IMR-90 (cell line): ENCODE results near the gene CYP2D6. TPM values are rescaled to one million over a fixed set of nuclear protein-coding genes. Genes with fewer than 3 reads are reported as not detected.

Experiments used
- ATAC-seq: fragments of 200-7000 bp; cut with Tn5 transposase; 2 replicates; pipeline ENCODE4 v1.9.1; 2020; ENCODE audit warnings: low read depth, mild to moderate bottlenecking, moderate library complexity
- BruUV-seq: library from RNA; stranded (reverse); fragments of 400-500 nt; replicated peaks from 2 replicates; lab custom pipeline; 2021; lab: Mats Ljungman, UMichigan
- CTCF ChIA-PET: fragments of 300-600 bp; formaldehyde crosslinking; extraction: SDS; loops from one replicate; lab custom pipeline; 2021; ENCODE audit warnings: antibody characterized with exemption; lab: Yijun Ruan, JAX
- POLR2A ChIA-PET: fragments of 300-600 bp; sonication (Branson Sonifier 250); formaldehyde crosslinking; loops from one replicate; lab custom pipeline; 2022; ENCODE audit warnings: antibody characterized with exemption; ENCODE audit not compliant: unreplicated experiment; lab: Charles Lee
- DNase-seq: peaks from one replicate; pipeline ENCODE4 v3.0.0; 2013
- H2AFZ ChIP-seq: replicated peaks from 2 replicates; pipeline ENCODE3; 2013; ENCODE audit warnings: low read length, mild to moderate bottlenecking; ENCODE audit not compliant: poor library complexity
- H2AK5ac ChIP-seq: 2 replicates; pipeline ENCODE4 v1.6.1; 2013; ENCODE audit warnings: low read depth, low read length, inconsistent platforms
- H2AK9ac ChIP-seq: replicated peaks from 2 replicates; pipeline ENCODE3; 2013; ENCODE audit warnings: mild to moderate bottlenecking, low read depth, low read length, moderate library complexity; ENCODE audit not compliant: poor library complexity
- H2BK120ac ChIP-seq: 2 replicates; pipeline ENCODE4 v1.6.1; 2013; ENCODE audit warnings: low read depth, low read length, inconsistent platforms
- H2BK15ac ChIP-seq: 3 replicates; pipeline ENCODE4 v1.6.1; 2013; ENCODE audit warnings: low read depth, low read length, inconsistent platforms
- H2BK20ac ChIP-seq: 2 replicates; pipeline ENCODE4 v1.6.1; 2013; ENCODE audit warnings: low read depth, mild to moderate bottlenecking, inconsistent platforms, low read length, moderate library complexity
- H2BK5ac ChIP-seq: 2 replicates; pipeline ENCODE4 v1.6.1; 2013; ENCODE audit warnings: mild to moderate bottlenecking, low read depth, low read length, inconsistent platforms; ENCODE audit not compliant: poor library complexity, severe bottlenecking
- H3K14ac ChIP-seq: replicated peaks from 2 replicates; pipeline ENCODE4 v1.6.1; 2013; ENCODE audit warnings: low read depth, low read length, inconsistent platforms
- H3K18ac ChIP-seq: 2 replicates; pipeline ENCODE4 v1.6.1; 2013; ENCODE audit warnings: low read depth, low read length, control low read depth
- H3K23ac ChIP-seq: 2 replicates; pipeline ENCODE4 v1.6.1; 2013; ENCODE audit warnings: low read depth, low read length, inconsistent platforms
- H3K27ac ChIP-seq: 2 replicates; pipeline ENCODE4 v1.5.1; 2013; ENCODE audit warnings: mild to moderate bottlenecking, control low read depth, low read length; ENCODE audit not compliant: insufficient read depth
- H3K27me3 ChIP-seq: 2 replicates; pipeline ENCODE4 v1.6.1; 2013; ENCODE audit warnings: low read length; ENCODE audit not compliant: control insufficient read depth, insufficient read depth
- H3K36me3 ChIP-seq: 2 replicates; pipeline ENCODE4 v1.6.1; 2013; ENCODE audit warnings: low read length, mixed read lengths; ENCODE audit not compliant: control insufficient read depth, insufficient read depth
- H3K4ac ChIP-seq: 2 replicates; pipeline ENCODE4 v1.6.1; 2013; ENCODE audit warnings: low read depth, low read length, inconsistent platforms
- H3K4me1 ChIP-seq: 2 replicates; pipeline ENCODE4 v1.6.1; 2013; ENCODE audit warnings: low read length, mixed read lengths; ENCODE audit not compliant: control insufficient read depth, insufficient read depth
- H3K4me2 ChIP-seq: 2 replicates; pipeline ENCODE4 v1.6.1; 2013; ENCODE audit warnings: low read depth, mild to moderate bottlenecking, control low read depth, low read length, moderate library complexity
- H3K4me3 ChIP-seq: 2 replicates; pipeline ENCODE4 v1.5.1; 2013; ENCODE audit warnings: low read depth, mild to moderate bottlenecking, control low read depth, low read length, moderate library complexity; ENCODE audit not compliant: insufficient read depth
- H3K56ac ChIP-seq: 2 replicates; pipeline ENCODE4 v1.6.1; 2013; ENCODE audit warnings: low read length, inconsistent platforms; ENCODE audit not compliant: insufficient read depth; ENCODE audit errors: extremely low read depth
- H3K79me1 ChIP-seq, 2 experiments: 2 replicates each; pipeline ENCODE4 v1.6.1; 2013; ENCODE audit warnings: low read length in 2 of 2, inconsistent platforms in 1 of 2, low read depth in 1 of 2
- H3K9ac ChIP-seq: 2 replicates; pipeline ENCODE4 v1.6.1; 2013; ENCODE audit warnings: low read depth, low read length, control low read depth
- H3K9me1 ChIP-seq: 2 replicates; pipeline ENCODE4 v1.6.1; 2013; ENCODE audit warnings: low read length, inconsistent platforms; ENCODE audit not compliant: insufficient read depth
- H3K9me3 ChIP-seq: 2 replicates; pipeline ENCODE4 v1.6.1; 2013; ENCODE audit warnings: low read length; ENCODE audit not compliant: control insufficient read depth, insufficient read depth
- H4K20me1 ChIP-seq: 2 replicates; pipeline ENCODE4 v1.6.1; 2013; ENCODE audit warnings: low read length, inconsistent platforms; ENCODE audit not compliant: insufficient read depth
- H4K5ac ChIP-seq: 2 replicates; pipeline ENCODE4 v1.6.1; 2013; ENCODE audit warnings: mild to moderate bottlenecking, low read depth, low read length, control low read depth
- H4K8ac ChIP-seq, 2 experiments: 2 replicates each; pipeline ENCODE4 v1.6.1; 2013; ENCODE audit warnings: low read depth in 2 of 2, low read length in 2 of 2, control low read depth in 1 of 2, inconsistent platforms in 1 of 2
- H4K91ac ChIP-seq: 2 replicates; pipeline ENCODE4 v1.6.1; 2013; ENCODE audit warnings: low read depth, low read length, inconsistent platforms; ENCODE audit not compliant: insufficient read depth
- POLR2A ChIP-seq: IDR thresholded peaks from 2 replicates; pipeline ENCODE4 v1.6.1; 2012; ENCODE audit warnings: mild to moderate bottlenecking, low read depth, low read length
- WGBS, 2 experiments: methylation state at CpG; one replicate each; pipeline versions ENCODE4 v1.1.5 to v1.1.7; 2013; ENCODE audit warnings: missing lambda C conversion rate in 2 of 2; ENCODE audit not compliant: insufficient read length in 1 of 2; ENCODE audit errors: extremely low coverage in 2 of 2; 5-methylcytosine and 5-hydroxymethylcytosine counted together
- dilution Hi-C: fragments of 300-500 bp; cut with HindIII; formaldehyde crosslinking; loops from one replicate; pipeline ENCODE4 v1.14.3; 2018; ENCODE audit warnings: low sequenced_read_pairs; ENCODE audit not compliant: unreplicated experiment
- in situ Hi-C: fragments of 300-500 bp; cut with MboI; formaldehyde crosslinking; loops from 3 replicates; pipeline ENCODE4 v1.14.3; 2019; ENCODE audit warnings: low sequenced_read_pairs, inconsistent platforms, mixed read lengths
- intact Hi-C: fragments of 100-400 bp; cut with micrococcal nuclease; formaldehyde crosslinking; loops from 2 replicates; pipeline ENCODE4 v1.10.0; 2022
- polyA plus RNA-seq, 3 experiments: library from polyadenylated mRNA; depleted of rRNA; stranded (reverse); fragments of >200 nt; gene quantifications; 2 replicates each; pipeline ENCODE4 v1.2.3, GENCODE V29; 2012; ENCODE audit warnings: low replicate concordance in 1 of 3
- total RNA-seq: library from RNA; depleted of rRNA; stranded (reverse); fragments of >200 nt; gene quantifications from 2 replicates; pipeline ENCODE4 v1.2.3, GENCODE V29; 2012; rRNA removed

The CYP2D6 gene
- total and polyA plus RNA-seq, 2 of the 4 experiments (the other 2 are of a cell fraction): under 0.01 to 0.24 TPM

DNA sequence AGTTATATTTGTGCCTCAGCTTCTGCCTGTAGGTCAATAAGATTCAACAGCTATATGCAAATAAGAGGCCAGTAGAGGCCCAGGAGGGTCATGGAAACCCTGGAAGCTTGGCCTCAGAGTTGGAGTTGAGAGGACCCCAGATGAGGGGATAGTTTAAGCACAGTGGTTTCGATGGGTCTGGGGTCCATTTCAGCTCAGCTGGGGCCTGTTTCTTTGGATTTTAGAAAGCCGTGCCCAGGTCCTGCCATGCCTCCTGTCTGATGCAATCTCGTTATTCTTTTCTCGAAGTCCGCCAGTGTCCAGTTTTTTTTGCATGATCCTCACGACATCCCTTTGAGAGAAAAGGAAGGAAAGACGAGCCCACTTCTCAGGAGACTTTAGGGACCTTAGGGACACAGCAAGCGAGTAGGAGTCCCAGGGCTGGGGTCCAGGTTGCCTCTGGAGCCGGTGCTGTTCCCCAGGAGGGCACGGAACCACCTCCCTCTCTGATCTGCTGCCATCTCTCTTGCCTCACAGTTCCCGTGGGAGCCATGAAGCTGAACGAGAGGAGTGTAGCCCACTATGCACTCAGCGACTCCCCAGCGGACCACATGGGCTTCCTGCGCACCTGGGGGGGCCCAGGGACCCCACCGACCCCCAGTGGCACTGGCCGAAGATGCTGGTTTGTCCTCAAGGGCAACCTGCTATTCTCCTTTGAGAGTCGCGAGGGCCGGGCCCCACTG lies 53.7 kb downstream of the CYP2D6 start:
- dilution Hi-C loops: no loop called here
- Histone ChIP-seq H3K23ac (no peak overlapping the region), H4K91ac (no peak overlapping the region), H3K4me1 (peaks cover 15% of the 10 kb centered on the region), H3K18ac (no peak overlapping the region), H4K5ac (no peak overlapping the region), H2AFZ (no peak overlapping the region), H3K9ac (no peak overlapping the region), H4K20me1 (no peaks in the 10 kb centered on the region), H3K9me1 (peaks cover 22% of the 10 kb centered on the region; the same call in 1 of the 2 replicates), H3K4me2 (no peak overlapping the region), H2BK15ac (no peak overlapping the region), H3K36me3 (peaks cover 11% of the 10 kb centered on the region), H3K27ac (no peak overlapping the region), H3K27me3 (no peaks in the 10 kb centered on the region), H3K14ac (no peak overlapping the region), H3K4ac (no peak overlapping the region), H2BK120ac (no peak overlapping the region), H3K9me3 (no peaks in the 10 kb centered on the region), H2BK20ac (no peak overlapping the region), H2AK9ac (no peak overlapping the region), H2BK5ac (no peak overlapping the region), H3K79me1 (peaks cover 26 to 49% of the 10 kb centered on the region in 2 experiments), H3K4me3 (no peak overlapping the region), H4K8ac (no peak overlapping the region), H2AK5ac (no peak overlapping the region), H3K56ac (no peak overlapping the region)
- POLR2A ChIA-PET: no interaction called here
- CTCF ChIA-PET: no interaction called here
- no peak for TF ChIP-seq POLR2A
- in situ Hi-C loops: no loop called here
- ATAC-seq (no peak), DNase-seq (no peak)
- TSS peak; percentile 18 for BruUV-seq
- intact Hi-C loops: no loop called here
- 92% methylated on average over 12 of the region's 20 CpGs; no CpG with 5 or more reads in 1 of the 2 experiments for WGBS, 2 experiments

Other genes with a start within 250 kb of the CYP2D6 start
- gene SHISA8, start 215.7 kb downstream of the CYP2D6 start, total RNA-seq: not detected in 2 replicates
- not detected in 2 replicates for gene SHISA8, start 215.7 kb downstream of the CYP2D6 start, polyA plus RNA-seq (2012; rRNA removed)
- gene TNFRSF13C, start 204.0 kb downstream of the CYP2D6 start, total RNA-seq: under 0.01 TPM in 1 of 2 replicates, not detected in the other
- 0.14 and 0.16 TPM in 2 replicates for gene TNFRSF13C, start 204.0 kb downstream of the CYP2D6 start, polyA plus RNA-seq (2012; rRNA removed)
- 14.7 and 18.1 TPM in 2 replicates for gene CENPM, start 183.7 kb downstream of the CYP2D6 start, total RNA-seq
- gene CENPM, start 183.7 kb downstream of the CYP2D6 start, polyA plus RNA-seq (2012; rRNA removed): 20.1 and 31.3 TPM in 2 replicates
- gene SEPTIN3, start 161.4 kb downstream of the CYP2D6 start, total RNA-seq: under 0.01 and 0.18 TPM in 2 replicates
- gene SEPTIN3, start 161.4 kb downstream of the CYP2D6 start, polyA plus RNA-seq (2012; rRNA removed): 0.14 and 0.15 TPM in 2 replicates
- not detected in 2 replicates for gene WBP2NL, start 132.0 kb downstream of the CYP2D6 start, total RNA-seq
- not detected in 2 replicates for gene WBP2NL, start 132.0 kb downstream of the CYP2D6 start, polyA plus RNA-seq (2012; rRNA removed)
- 34.4 and 44.8 TPM in 2 replicates for gene NAGA, start 60.0 kb downstream of the CYP2D6 start, total RNA-seq
- gene NAGA, start 60.0 kb downstream of the CYP2D6 start, polyA plus RNA-seq (2012; rRNA removed): 34.3 and 38.6 TPM in 2 replicates
- 6.1 and 6.5 TPM in 2 replicates for gene PHETA2, start 56.6 kb downstream of the CYP2D6 start, total RNA-seq
- gene PHETA2, start 56.6 kb downstream of the CYP2D6 start, polyA plus RNA-seq (2012; rRNA removed): 10.0 and 10.9 TPM in 2 replicates
- gene SMDT1, start 51.1 kb downstream of the CYP2D6 start, total RNA-seq: 2.3 and 2.5 TPM in 2 replicates
- 15.0 and 15.7 TPM in 2 replicates for gene SMDT1, start 51.1 kb downstream of the CYP2D6 start, polyA plus RNA-seq (2012; rRNA removed)
- 48.8 and 92.2 TPM in 2 replicates for gene NDUFA6, start 40.0 kb downstream of the CYP2D6 start, total RNA-seq
- gene NDUFA6, start 40.0 kb downstream of the CYP2D6 start, polyA plus RNA-seq (2012; rRNA removed): 81.4 and 89.0 TPM in 2 replicates
- 20.0 and 23.7 TPM in 2 replicates for gene TCF20, start 139.8 kb upstream of the CYP2D6 start, total RNA-seq
- 8.9 and 9.5 TPM in 2 replicates for gene TCF20, start 139.8 kb upstream of the CYP2D6 start, polyA plus RNA-seq (2012; rRNA removed)